GM12878 (cell line): ENCODE measurements around the gene TAF3. TPM values are rescaled to one million over a fixed set of nuclear protein-coding genes. Genes with fewer than 3 reads are reported as not detected.
A peak's percentile ranks its signal among the peaks of the same experiment; 100 is the strongest.

Source experiments
- BHLHE40 ChIP-seq, 2 experiments: fragments of 450-650 bp in 1 of 2; IDR thresholded peaks; 2 replicates each; pipeline ENCODE4 v1.6.1; 2011 to 2017; ENCODE audit warnings: low read depth in 2 of 2, borderline replicate concordance in 1 of 2, improper control_type of control experiment in 1 of 2, low read length in 1 of 2, mild to moderate bottlenecking in 1 of 2
- CBX5 ChIP-seq: sonication (generic); IDR thresholded peaks from 2 replicates; pipeline ENCODE4 v1.6.1; 2016; ENCODE audit warnings: low read depth, moderate library complexity, mild to moderate bottlenecking, inconsistent platforms
- CHD2 ChIP-seq: IDR thresholded peaks from 2 replicates; pipeline ENCODE4 v1.6.1; 2011; ENCODE audit warnings: low read depth, low read length, improper control_type of control experiment, borderline replicate concordance
- CREM ChIP-seq: IDR thresholded peaks from 2 replicates; pipeline ENCODE4 v1.6.1; 2014; ENCODE audit warnings: antibody characterized with exemption, low read depth
- GATAD2B ChIP-seq: fragments of 450-650 bp; conservative IDR thresholded peaks from 2 replicates; pipeline ENCODE4 v1.6.1; 2017; ENCODE audit warnings: low read depth, mild to moderate bottlenecking, moderate library complexity
- HDAC6 ChIP-seq: fragments of 200-600 bp; sonication (generic); IDR thresholded peaks from one replicate; pipeline ENCODE4 v1.8.0; 2017; ENCODE audit warnings: antibody characterized with exemption; ENCODE audit not compliant: unreplicated experiment
- IRF3 ChIP-seq: fragments of 450-650 bp; IDR thresholded peaks from 2 replicates; pipeline ENCODE4 v1.6.1; 2014; ENCODE audit warnings: mild to moderate bottlenecking
- KAT2A ChIP-seq: conservative IDR thresholded peaks from 2 replicates; pipeline ENCODE4 v1.6.1; 2011; ENCODE audit warnings: low read depth, low read length; ENCODE audit not compliant: control insufficient read depth
- NBN ChIP-seq: fragments of 450-650 bp; IDR thresholded peaks from 2 replicates; pipeline ENCODE4 v1.6.1; 2016
- NFIC ChIP-seq: IDR thresholded peaks from 2 replicates; pipeline ENCODE4 v1.6.1; 2012; ENCODE audit warnings: low read depth, mild to moderate bottlenecking, inconsistent platforms, low read length, moderate library complexity
- NFXL1 ChIP-seq: fragments of 450-650 bp; IDR thresholded peaks from 2 replicates; pipeline ENCODE4 v1.6.1; 2017; ENCODE audit warnings: antibody characterized with exemption, mild to moderate bottlenecking, borderline replicate concordance
- NR2F1 ChIP-seq: fragments of 450-650 bp; conservative IDR thresholded peaks from 2 replicates; pipeline ENCODE4 v1.6.1; 2017; ENCODE audit warnings: mild to moderate bottlenecking
- POLR2A ChIP-seq: IDR thresholded peaks from 2 replicates; pipeline ENCODE4 v1.6.1; 2011; ENCODE audit warnings: low read depth, mild to moderate bottlenecking, low read length
- RB1 ChIP-seq: fragments of 450-650 bp; formaldehyde crosslinking; IDR thresholded peaks from 2 replicates; pipeline ENCODE4 v1.6.1; 2017; ENCODE audit warnings: mild to moderate bottlenecking, borderline replicate concordance
- RBBP5 ChIP-seq: fragments of 200-600 bp; sonication (generic); conservative IDR thresholded peaks from 2 replicates; pipeline ENCODE4 v1.6.1; 2016
- RUNX3 ChIP-seq: IDR thresholded peaks from 2 replicates; pipeline ENCODE4 v1.6.1; 2012; ENCODE audit warnings: low read length, inconsistent platforms
- SREBF1 ChIP-seq: IDR thresholded peaks from 2 replicates; pipeline ENCODE4 v1.6.1; 2012; ENCODE audit warnings: mild to moderate bottlenecking, low read length
- STAT1 ChIP-seq: fragments of 450-650 bp; conservative IDR thresholded peaks from 2 replicates; pipeline ENCODE4 v1.6.1; 2014; ENCODE audit warnings: antibody characterized with exemption, mild to moderate bottlenecking
- SUZ12 ChIP-seq: fragments of 200-600 bp; sonication (generic); IDR thresholded peaks from one replicate; pipeline ENCODE4 v1.6.1; 2018; ENCODE audit warnings: antibody characterized with exemption, mild to moderate bottlenecking; ENCODE audit not compliant: unreplicated experiment
- TBL1XR1 ChIP-seq: IDR thresholded peaks from 2 replicates; pipeline ENCODE4 v1.6.1; 2012; ENCODE audit warnings: low read depth, low read length, improper control_type of control experiment
- TCF3 ChIP-seq: IDR thresholded peaks from 2 replicates; pipeline ENCODE4 v1.6.1; 2012; ENCODE audit warnings: low read depth, mild to moderate bottlenecking, low read length, borderline replicate concordance; ENCODE audit not compliant: insufficient read depth
- ZNF24 ChIP-seq: fragments of 450-650 bp; IDR thresholded peaks from 2 replicates; pipeline ENCODE4 v1.6.1; 2017; ENCODE audit warnings: antibody characterized with exemption, mild to moderate bottlenecking
- polyA plus RNA-seq, 11 experiments: library from polyadenylated mRNA; depleted of rRNA in 4 of 11; unstranded in 6 of 11; stranded (reverse) in 5 of 11; fragments of >200 nt; fragmentation: Nextera tagmentation in 4 of 11; fragmentation: Illumina TruSeq in 1 of 11; extraction: Ambion mirVana in 4 of 11; extraction: Trizol in 1 of 11; gene quantifications; 1 replicate in 1 of 11; 2 replicates in 10 of 11; pipeline versions ENCODE4 v1.2.1 to v1.2.3, GENCODE V29; 2011 to 2016; ENCODE audit warnings: inconsistent platforms in 2 of 11, missing spikeins in 2 of 11, low read depth in 1 of 11
- total RNA-seq, 4 experiments: library from RNA; depleted of rRNA in 3 of 4; stranded (reverse); fragments of >200 nt in 3 of 4; fragmentation: Illumina TruSeq in 1 of 4; extraction: Trizol in 1 of 4; gene quantifications; 2 replicates each; pipeline versions ENCODE4 v1.2.1 to v1.2.3, GENCODE V29; 2013 to 2021
- TF ChIP-seq, protein P1 (sequence below): fragments of 450-650 bp; formaldehyde crosslinking; IDR thresholded peaks from 2 replicates; pipeline ENCODE4 v1.4.0; 2022; ENCODE audit warnings: mild to moderate bottlenecking, moderate library complexity
- TF ChIP-seq, protein P2 (sequence below): fragments of 450-650 bp; IDR thresholded peaks from 2 replicates; pipeline ENCODE4 v1.6.1; 2017; ENCODE audit warnings: low read depth, mild to moderate bottlenecking, moderate library complexity
- TF ChIP-seq, protein P3 (sequence below): fragments of 150-350 bp; IDR thresholded peaks from 2 replicates; pipeline ENCODE4 v1.6.1; 2014; ENCODE audit warnings: mild to moderate bottlenecking, low read depth, low read length

The TAF3 gene
- total and polyA plus RNA-seq, 10 of the 15 experiments (the other 5 are each of a cell fraction or from before 2014, with no cell fraction given), result 2.0 to 10.1 (median 3.7) TPM

GRCh38 chr10:8060704-8061121 lies 242.4 kb downstream of the TAF3 start (continued):
- TF ChIP-seq, protein P1, sequence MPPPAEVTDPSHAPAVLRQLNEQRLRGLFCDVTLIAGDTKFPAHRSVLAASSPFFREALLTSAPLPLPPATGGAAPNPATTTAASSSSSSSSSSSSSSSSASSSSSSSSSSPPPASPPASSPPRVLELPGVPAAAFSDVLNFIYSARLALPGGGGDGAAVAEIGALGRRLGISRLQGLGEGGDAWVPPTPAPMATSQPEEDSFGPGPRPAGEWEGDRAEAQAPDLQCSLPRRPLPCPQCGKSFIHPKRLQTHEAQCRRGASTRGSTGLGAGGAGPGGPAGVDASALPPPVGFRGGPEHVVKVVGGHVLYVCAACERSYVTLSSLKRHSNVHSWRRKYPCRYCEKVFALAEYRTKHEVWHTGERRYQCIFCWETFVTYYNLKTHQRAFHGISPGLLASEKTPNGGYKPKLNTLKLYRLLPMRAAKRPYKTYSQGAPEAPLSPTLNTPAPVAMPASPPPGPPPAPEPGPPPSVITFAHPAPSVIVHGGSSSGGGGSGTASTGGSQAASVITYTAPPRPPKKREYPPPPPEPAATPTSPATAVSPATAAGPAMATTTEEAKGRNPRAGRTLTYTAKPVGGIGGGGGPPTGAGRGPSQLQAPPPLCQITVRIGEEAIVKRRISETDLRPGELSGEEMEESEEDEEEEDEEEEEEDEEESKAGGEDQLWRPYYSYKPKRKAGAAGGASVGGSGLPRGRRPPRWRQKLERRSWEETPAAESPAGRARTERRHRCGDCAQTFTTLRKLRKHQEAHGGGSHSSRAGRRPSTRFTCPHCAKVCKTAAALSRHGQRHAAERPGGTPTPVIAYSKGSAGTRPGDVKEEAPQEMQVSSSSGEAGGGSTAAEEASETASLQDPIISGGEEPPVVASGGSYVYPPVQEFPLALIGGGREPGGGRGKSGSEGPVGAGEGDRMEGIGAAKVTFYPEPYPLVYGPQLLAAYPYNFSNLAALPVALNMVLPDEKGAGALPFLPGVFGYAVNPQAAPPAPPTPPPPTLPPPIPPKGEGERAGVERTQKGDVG (CRISPR knock-in tag), result no peak
- TF ChIP-seq GATAD2B, result no peak; the same call in none of the 2 replicates
- TF ChIP-seq SUZ12, result no peak
- TF ChIP-seq TBL1XR1, result no peak
- TF ChIP-seq NFXL1, result no peak
- peak in 1 of 2 experiments; percentile 16; a peak in 1 of 4 replicates for TF ChIP-seq BHLHE40 (IDR thresholded peaks at IDR 0.05; ENCODE audit: borderline replicate concordance in 1 of 2, low read depth in 2 of 2, low read length in 1 of 2)
- TF ChIP-seq, protein P2, sequence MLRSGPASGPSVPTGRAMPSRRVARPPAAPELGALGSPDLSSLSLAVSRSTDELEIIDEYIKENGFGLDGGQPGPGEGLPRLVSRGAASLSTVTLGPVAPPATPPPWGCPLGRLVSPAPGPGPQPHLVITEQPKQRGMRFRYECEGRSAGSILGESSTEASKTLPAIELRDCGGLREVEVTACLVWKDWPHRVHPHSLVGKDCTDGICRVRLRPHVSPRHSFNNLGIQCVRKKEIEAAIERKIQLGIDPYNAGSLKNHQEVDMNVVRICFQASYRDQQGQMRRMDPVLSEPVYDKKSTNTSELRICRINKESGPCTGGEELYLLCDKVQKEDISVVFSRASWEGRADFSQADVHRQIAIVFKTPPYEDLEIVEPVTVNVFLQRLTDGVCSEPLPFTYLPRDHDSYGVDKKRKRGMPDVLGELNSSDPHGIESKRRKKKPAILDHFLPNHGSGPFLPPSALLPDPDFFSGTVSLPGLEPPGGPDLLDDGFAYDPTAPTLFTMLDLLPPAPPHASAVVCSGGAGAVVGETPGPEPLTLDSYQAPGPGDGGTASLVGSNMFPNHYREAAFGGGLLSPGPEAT, result 0 out of 2 replicates have a peak, but pooled peaks have one; percentile 68
- peak; percentile 63 for TF ChIP-seq RUNX3
- TF ChIP-seq CREM, result no peak
- TF ChIP-seq CHD2, result no peak
- no peak for TF ChIP-seq RBBP5
- TF ChIP-seq SREBF1, result no peak
- 0 out of 2 replicates have a peak, but pooled peaks have one; percentile 8 for TF ChIP-seq NBN
- TF ChIP-seq TCF3, result no peak
- no peak for TF ChIP-seq STAT1
- no peak for TF ChIP-seq HDAC6
- no peak for TF ChIP-seq CBX5
- no peak for TF ChIP-seq IRF3
- no peak for TF ChIP-seq KAT2A
- TF ChIP-seq, protein P3, sequence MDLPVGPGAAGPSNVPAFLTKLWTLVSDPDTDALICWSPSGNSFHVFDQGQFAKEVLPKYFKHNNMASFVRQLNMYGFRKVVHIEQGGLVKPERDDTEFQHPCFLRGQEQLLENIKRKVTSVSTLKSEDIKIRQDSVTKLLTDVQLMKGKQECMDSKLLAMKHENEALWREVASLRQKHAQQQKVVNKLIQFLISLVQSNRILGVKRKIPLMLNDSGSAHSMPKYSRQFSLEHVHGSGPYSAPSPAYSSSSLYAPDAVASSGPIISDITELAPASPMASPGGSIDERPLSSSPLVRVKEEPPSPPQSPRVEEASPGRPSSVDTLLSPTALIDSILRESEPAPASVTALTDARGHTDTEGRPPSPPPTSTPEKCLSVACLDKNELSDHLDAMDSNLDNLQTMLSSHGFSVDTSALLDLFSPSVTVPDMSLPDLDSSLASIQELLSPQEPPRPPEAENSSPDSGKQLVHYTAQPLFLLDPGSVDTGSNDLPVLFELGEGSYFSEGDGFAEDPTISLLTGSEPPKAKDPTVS, result no peak
- TF ChIP-seq ZNF24, result no peak
- no peak for TF ChIP-seq RB1
- TF ChIP-seq NFIC, result peak; percentile 35
- no peak for TF ChIP-seq POLR2A
- TF ChIP-seq NR2F1, result no peak
